GM10847 (cell line): ENCODE data around the gene SH2D3A.

ENCODE experiments used
- POLR2A ChIP-seq: IDR thresholded peaks from 2 replicates; pipeline ENCODE4 v1.6.1; 2011; ENCODE audit not compliant: insufficient read length; ENCODE audit errors: extremely low read depth

Gene SH2D3A

DNA sequence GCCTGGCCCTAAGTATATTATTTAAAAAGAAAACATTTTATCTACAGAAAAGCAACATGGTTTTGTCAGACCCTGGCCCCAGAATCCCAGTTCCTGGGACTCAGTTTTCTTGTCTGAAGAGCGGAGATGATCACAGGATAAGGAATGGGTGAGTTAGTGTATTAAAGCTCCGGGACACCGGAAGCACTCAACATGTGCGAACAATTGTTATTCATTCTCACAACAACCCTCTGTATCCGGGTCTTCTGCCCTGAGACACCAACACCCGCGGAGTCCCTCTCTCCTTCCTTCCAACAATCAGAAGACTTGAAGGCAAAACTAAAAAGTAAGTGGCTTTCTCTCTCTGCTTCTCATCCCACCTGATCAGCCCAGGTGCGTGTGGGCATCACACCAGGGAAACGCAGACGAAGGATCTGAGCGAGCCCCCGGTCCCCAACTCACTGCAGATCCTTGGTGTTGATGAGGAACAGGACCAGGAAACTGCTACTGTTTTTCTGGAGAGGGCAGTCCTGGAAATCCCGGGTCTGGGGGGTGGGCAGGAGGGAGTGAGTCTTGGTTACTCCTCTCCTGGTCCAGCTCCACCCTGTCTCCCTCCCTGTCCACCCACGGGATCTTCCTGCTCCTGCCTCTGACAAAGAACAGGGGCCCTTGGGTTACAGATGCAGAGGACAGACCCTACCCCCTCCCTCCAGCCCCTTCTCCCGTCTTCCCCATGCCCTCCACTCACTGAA is 31.9 kb downstream of the SH2D3A start:
- TF ChIP-seq POLR2A, result no peak

DNA sequence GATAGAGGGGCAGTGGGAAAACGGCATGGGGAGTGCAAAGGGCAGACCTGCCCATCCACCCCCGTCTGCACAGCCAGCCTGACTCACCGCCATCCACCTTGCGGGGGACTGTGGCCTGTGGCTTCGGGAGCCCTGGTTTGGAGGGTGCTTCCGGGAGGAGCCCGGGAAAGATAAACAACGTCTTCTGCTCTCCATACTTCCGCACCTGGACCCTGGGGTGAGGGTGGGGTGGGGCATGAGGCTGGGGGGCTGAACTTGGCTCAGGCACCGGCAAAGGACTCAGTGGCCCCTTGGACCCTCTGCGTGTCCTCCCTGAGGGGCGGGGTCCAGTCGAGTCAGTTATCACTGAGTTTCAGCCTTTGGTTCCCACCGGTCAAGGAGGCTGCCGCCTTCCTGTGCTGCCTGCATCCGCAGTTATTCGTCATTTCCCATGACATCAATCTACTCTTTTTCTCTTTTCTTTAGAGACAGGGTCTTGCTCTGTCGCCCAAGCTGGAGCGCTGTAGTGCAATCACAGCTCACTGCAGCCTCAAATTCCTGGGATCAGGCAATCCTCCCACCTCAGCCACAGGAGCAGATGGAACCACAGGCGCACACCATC is 33.0 kb downstream of the SH2D3A start:
- TF ChIP-seq POLR2A, result no peak

DNA sequence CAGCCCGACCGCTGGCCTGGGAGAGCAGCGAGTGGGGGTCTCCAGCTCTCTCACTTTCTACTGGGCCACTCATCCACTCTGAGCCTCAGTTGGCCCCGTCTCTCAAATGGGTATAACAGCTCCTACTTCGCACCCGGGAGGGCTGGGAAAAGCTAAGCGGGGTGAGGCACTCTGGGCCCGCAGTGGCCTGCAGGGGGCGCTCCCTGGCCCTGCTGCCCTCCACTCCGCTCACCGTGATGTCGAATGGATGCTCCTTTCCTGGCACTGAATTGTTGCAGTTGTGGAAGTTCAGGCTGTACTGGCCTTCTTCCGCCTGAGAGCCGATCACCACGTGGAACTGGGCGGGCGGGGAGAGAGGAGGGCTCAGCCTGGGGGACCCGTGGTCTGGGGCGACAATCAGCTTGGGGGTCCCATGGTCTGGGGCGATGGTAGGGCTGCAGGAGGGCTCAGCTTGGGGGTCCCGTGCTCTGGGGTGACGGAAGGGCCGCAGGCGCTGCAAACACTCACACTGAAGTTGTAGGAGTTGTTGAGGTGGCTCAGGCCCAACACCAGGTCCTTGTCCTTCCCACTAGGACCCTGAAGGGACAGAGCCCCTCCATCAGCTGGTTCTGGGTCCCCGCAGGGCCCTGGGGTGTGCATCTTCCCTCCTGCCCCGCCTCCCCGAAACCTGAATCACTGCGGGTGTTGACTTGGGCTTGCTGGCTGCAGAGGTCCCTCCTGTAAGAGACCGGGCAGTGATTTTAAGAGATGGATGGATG is 33.7 kb downstream of the SH2D3A start:
- TF ChIP-seq POLR2A, result no peak

DNA sequence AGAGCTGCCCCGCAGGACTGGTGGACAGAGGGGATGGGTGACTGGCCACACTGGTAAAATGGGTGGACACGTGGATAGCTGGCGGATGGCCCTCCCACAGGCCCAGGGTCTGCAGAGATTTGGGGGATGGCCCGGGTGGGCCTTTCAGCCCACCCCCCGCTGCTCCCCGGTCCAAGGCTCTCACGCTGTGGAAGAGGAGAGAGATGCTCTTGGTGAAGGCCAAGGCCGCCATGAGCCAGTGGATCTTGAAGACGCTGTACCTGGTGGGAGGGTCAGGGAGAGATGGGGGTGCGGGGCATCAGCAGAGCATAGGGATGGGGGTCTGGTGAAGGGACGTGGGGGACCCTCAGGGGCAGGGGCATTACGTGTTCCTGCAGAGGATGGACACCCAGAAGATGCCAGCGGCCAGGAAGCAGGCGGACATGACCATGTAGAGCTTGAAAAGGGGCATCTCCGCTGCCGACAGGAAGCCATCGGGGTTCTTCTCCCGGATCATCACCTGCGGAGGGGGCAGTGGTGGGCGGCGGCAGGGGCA is 34.4 kb downstream of the SH2D3A start:
- no peak for TF ChIP-seq POLR2A

DNA sequence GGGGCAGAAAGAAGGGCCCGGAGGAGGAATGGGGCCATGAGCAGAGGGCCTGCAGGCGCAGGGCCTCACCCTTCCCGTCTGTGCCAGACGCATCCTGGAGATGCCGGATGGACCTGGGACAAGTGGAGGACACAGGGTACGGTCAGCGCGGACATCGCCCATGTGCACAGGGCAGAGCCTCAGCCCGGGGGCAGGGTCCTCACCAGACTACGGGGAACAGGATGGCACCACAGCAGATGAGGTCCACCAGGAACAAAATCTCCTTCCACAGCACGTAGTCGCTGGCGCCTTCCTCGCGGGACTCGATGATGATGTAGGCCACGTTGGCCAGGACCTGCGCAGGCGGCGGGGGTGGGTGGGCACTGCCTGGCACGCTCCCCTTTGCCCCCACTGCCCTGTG is 35.4 kb downstream of the SH2D3A start:
- no peak for TF ChIP-seq POLR2A

DNA sequence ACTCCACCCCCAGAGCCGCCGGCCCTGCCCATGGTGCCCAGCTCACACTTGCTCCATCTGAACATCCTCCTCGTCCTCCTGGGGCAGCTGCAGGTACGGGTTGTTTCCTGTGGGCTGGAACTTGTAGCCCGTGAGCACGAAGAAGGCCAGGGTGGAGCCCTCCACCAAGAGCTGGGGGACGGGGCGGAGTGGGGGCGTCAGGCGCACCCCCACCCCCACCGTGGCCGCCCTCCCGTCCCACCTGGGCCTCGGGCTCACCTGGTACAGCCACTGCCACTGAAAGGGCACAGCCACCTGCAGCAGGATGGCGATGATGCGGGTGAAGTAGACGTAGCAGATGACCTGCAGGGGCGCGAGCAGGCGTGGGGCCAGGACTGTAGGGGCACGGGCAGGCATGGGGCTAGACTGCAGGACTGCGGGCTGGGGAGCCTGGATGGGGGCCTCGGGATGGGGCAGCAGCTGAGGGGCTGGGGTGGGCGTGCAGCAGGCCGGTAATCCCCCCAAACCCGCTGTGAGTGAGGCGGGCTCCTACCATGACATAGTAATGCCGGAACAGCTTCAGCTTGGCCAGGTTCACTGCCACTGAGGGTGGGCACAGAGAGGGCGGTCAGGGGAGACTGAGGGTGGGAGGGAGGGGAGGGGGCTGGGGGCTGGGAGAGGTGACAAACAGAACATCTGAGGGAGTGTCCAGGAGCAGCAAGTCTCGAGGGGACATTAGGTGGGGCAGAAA is 36.1 kb downstream of the SH2D3A start:
- TF ChIP-seq POLR2A, result no peak

DNA sequence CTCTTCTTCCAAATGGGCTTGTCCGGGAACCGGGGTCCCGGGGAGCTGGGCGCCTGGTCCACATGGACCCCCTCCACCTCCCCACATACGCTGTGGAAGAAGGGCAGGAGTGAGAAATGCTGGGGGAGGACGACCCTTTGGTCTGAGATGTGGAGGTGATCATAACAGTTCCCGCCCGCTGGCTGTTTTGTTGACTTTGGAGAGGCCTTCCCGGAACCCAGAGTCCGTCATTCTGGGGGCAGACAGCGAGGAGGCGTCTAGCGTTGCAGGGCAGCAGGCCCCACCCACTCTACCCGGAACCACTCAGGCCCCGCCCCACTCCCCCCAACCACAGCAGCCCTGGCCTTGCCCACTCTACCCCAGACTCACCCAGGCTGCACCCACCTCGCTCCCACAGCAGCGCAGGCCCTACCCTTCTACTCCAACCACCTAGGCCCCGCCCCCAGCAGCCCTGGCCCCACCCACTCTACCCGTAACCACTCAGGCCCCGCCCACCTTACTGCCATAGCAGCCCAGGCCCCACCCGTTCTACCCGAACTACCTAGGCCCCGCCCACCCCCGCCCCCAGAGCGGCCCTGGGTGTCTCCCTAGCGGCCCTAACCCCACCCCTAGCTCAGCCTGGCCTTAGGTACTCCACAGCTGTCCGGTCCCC is 37.0 kb downstream of the SH2D3A start:
- no peak for TF ChIP-seq POLR2A

DNA sequence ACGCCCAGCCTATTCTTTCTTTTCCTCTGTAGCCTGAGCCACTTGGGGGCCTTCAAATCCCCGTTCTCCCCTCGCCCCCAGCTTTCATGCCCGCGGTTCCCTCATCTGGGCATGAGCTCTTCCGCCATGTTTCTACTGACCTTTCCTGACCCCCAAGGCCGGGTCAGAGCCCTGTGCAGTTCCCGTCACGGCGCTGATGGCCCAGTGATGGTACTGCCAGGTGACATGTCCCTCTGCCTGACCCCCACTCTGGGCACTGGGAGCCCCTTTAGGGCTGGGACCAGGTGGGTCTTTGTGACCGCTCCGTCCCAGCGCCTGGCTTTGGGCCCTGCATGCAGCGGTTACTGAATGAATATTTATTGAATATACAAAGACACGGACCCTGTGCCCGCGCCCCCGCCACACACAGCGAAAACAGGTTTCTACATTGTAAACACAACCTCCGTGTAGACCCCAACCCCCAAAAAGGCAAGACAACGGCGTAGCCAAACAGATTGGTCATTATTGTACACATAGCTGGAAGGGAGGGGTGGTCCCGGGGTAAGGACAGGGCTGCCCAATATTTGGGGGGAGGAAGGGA is 37.6 kb downstream of the SH2D3A start:
- no peak for TF ChIP-seq POLR2A

DNA sequence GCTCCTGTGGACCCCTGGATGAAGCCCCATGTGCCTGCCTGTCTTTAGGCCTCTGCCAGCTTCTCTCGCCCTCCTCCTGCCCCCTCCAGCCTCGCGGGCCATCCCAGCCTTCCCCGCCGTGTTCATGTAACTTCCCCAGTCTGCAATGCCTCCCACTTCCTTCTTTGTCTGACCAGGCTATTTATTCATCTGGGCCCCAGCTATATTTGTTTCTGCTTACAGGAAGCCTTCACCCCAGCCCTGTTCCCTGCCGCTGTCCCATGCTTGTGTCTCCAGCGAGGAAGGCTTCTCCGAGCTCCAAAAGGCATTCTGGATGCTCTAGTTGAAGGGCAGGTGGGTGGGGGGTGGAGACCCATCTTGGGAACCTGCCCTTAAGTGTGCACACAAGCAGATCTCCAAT is 38.9 kb downstream of the SH2D3A start:
- no peak for TF ChIP-seq POLR2A

DNA sequence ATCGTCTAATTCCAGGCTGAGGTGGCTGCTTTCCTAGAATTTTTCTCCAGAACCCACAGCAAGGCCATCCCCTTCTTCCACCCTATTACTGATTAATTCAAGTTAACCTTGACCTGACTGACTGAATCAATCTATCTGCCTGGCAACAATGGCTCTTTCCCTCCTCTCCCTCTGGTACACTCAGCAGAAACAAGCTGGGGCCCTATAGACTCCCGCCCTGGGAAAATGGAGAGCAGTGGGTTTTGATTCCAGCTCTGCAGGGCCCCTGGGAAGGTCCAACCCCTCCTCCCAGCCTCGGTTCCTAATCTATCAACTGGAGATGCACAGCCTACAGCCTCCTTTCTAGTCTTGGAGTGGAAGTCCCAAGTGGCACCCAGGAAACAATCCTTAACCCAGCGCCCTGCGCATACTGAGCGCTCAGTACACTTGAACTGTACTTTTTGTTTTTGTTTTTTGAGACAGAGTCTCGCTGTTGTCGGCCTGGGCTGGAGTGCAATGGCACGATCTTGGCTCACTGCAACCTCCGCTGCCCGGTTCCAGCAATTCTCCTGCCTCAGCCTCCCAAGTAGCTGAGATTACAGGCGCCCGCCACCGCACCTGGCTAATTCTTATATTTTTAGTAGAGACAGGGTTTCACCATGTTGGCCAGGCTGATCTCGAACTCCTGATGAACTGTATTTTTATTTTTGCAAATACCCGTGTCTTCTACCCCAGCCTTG is 41.6 kb downstream of the SH2D3A start:
- TF ChIP-seq POLR2A, result no peak

DNA sequence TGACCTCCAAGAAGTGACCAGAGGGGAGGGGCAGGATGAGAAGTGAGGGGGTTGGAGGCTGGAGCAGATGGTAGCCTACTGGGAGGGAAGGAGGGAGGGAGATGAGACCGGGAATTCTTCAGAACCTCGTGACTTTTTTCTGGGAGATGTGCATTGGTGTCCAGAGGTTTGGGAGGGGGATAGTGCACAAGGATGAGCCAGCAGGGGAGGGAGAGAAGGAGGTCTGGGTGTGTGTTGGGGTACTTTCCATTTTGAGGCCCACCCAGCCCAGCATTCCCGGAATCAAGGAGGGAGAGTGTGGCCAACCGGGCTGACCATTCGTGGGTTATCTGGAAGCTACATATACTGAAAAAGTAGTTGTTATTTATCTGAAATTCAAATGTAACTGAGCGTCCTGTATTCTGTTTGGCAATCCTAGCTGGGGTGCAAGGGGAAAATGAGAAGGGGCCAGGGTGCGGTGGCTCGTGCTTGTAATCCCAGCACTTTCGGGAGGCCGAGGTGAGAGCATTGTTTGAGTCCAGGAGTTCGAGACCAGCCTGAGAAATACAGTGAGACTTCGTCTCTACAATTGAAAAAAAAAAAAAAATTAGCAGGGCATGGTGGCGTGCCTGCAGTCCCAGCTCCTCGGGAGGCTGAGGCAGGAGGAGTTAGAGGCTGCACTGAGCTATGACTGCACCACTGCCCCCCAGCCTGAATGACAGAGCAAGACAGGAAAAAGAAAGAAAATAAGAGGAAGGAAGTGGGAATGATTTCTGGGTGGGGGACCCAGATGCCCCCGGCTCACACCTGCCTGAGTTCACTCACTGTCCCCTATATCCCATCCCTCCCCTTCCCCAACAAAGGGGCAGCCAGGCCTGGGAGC is 42.4 kb downstream of the SH2D3A start:
- no peak for TF ChIP-seq POLR2A

DNA sequence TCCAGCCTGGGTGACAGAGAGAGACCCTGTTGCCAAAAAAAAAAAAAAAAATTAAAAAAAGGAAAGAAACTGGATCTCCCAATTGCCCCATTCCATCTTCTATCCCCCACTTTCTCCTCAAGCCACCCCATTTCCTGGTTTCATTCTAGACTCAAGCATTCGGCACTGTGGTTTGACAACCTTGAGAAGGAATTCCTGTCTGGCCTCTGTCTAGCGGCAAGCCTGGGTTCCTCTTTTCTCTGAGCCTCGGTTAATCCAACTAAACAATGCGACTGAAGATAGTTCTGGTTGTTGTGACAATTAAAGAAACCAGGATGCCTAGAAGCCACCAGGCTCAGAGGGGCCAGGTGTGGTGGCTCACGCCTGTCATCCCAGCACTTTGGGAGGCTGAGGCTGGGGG is 43.5 kb downstream of the SH2D3A start:
- TF ChIP-seq POLR2A, result no peak

DNA sequence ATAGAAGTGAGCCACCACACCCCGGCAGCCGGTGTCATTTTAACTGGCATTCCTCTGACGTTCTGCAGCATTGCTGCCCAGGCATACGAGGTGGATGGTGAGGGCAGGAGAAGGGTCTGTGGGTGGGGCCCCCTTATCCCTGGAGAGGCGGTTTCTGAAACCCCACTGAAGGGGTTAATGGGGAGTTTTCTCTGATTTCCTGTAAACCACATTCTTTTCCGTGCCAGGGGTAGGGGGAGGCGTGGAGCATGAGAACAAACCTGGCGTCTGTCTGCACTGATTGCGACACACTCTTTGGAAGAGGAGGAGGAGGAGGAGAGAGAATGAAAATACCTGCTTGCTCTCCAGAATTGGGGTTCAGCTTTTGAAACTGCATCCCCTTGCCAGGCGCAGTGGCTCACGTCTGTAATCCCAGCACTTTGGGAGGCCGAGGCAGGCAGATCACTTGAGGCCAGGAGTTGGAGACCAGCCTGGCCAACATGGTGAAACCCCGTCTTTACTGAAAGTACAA is 44.1 kb downstream of the SH2D3A start:
- no peak for TF ChIP-seq POLR2A
